H9 (cell line): ENCODE measurements around the gene CTCF. TPM values are rescaled to one million over a fixed set of nuclear protein-coding genes. Genes with fewer than 3 reads are reported as not detected.

Experiments
- DNase-seq: peaks from one replicate; pipeline ENCODE4 v3.0.0-alpha.2; 2017
- H2AFZ ChIP-seq: one replicate; pipeline ENCODE4 v1.6.1; 2013; ENCODE audit warnings: mild to moderate bottlenecking, low read length, control low read depth, moderate library complexity
- H2AK5ac ChIP-seq: 2 replicates; pipeline ENCODE4 v1.6.1; 2013; ENCODE audit warnings: low read length, control low read depth, mixed read lengths; ENCODE audit not compliant: insufficient read length
- H2BK120ac ChIP-seq: one replicate; pipeline ENCODE4 v1.6.1; 2013; ENCODE audit warnings: low read depth, mild to moderate bottlenecking, low read length, control low read depth, inconsistent platforms; ENCODE audit not compliant: poor library complexity, severe bottlenecking
- H2BK12ac ChIP-seq: 2 replicates; pipeline ENCODE4 v1.6.1; 2013; ENCODE audit warnings: low read length, control low read depth, mixed read lengths, low read depth; ENCODE audit not compliant: insufficient read length
- H2BK15ac ChIP-seq: 2 replicates; pipeline ENCODE4 v1.6.1; 2013; ENCODE audit warnings: low read depth, low read length, control low read depth
- H2BK20ac ChIP-seq: one replicate; pipeline ENCODE4 v1.6.1; 2013; ENCODE audit warnings: low read depth, mild to moderate bottlenecking, low read length, control low read depth, inconsistent platforms; ENCODE audit not compliant: poor library complexity, severe bottlenecking
- H2BK5ac ChIP-seq: 2 replicates; pipeline ENCODE4 v1.6.1; 2013; ENCODE audit warnings: low read length, control low read depth, mixed read lengths; ENCODE audit not compliant: insufficient read length
- H3K14ac ChIP-seq: 2 replicates; pipeline ENCODE4 v1.6.1; 2013; ENCODE audit warnings: low read length, control low read depth; ENCODE audit not compliant: insufficient read depth
- H3K18ac ChIP-seq: 2 replicates; pipeline ENCODE4 v1.6.1; 2013; ENCODE audit warnings: low read depth, mild to moderate bottlenecking, mixed read lengths, low read length, control low read depth; ENCODE audit not compliant: insufficient read length
- H3K23ac ChIP-seq: 2 replicates; pipeline ENCODE4 v1.6.1; 2013; ENCODE audit warnings: low read length, control low read depth, mixed read lengths, low read depth; ENCODE audit not compliant: insufficient read length
- H3K23me2 ChIP-seq: 2 replicates; pipeline ENCODE4 v1.6.1; 2013; ENCODE audit warnings: low read depth, mild to moderate bottlenecking, mixed read lengths, low read length, control low read depth; ENCODE audit not compliant: insufficient read length, poor library complexity, severe bottlenecking
- H3K27ac ChIP-seq: 2 replicates; pipeline ENCODE4 v1.5.1; 2013; ENCODE audit warnings: low read length, control low read depth, mixed read lengths, low read depth; ENCODE audit not compliant: insufficient read length
- H3K27me3 ChIP-seq: 2 replicates; pipeline ENCODE4 v1.6.1; 2013; ENCODE audit warnings: low read length, control low read depth, inconsistent platforms; ENCODE audit not compliant: insufficient read depth
- H3K4ac ChIP-seq: 2 replicates; pipeline ENCODE4 v1.6.1; 2013; ENCODE audit warnings: low read depth, mild to moderate bottlenecking, control low read depth, inconsistent platforms, low read length, moderate library complexity
- H3K4me1 ChIP-seq: 2 replicates; pipeline ENCODE4 v1.6.1; 2013; ENCODE audit warnings: low read length, control low read depth, inconsistent platforms; ENCODE audit not compliant: insufficient read depth
- H3K4me2 ChIP-seq: 2 replicates; pipeline ENCODE4 v1.6.1; 2013; ENCODE audit warnings: low read length, control low read depth, mixed read lengths; ENCODE audit not compliant: insufficient read length, insufficient read depth
- H3K56ac ChIP-seq: 2 replicates; pipeline ENCODE4 v1.6.1; 2013; ENCODE audit warnings: low read depth, mild to moderate bottlenecking, mixed read lengths, low read length, control low read depth; ENCODE audit not compliant: insufficient read length
- H3K79me1 ChIP-seq: 2 replicates; pipeline ENCODE4 v1.6.1; 2013; ENCODE audit warnings: low read depth, mild to moderate bottlenecking, moderate library complexity, low read length, control low read depth, inconsistent platforms; ENCODE audit not compliant: insufficient read depth, poor library complexity, severe bottlenecking
- H3K79me2 ChIP-seq: 2 replicates; pipeline ENCODE4 v1.6.1; 2013; ENCODE audit warnings: low read length, control low read depth, inconsistent platforms; ENCODE audit not compliant: insufficient read depth
- H3K9ac ChIP-seq: 2 replicates; pipeline ENCODE4 v1.6.1; 2013; ENCODE audit warnings: low read length, control low read depth, mixed read lengths; ENCODE audit not compliant: insufficient read length; ENCODE audit errors: extremely low read depth
- H3K9me3 ChIP-seq: one replicate; pipeline ENCODE4 v1.6.1; 2013; ENCODE audit warnings: low read depth, low read length, inconsistent platforms; ENCODE audit not compliant: control insufficient read depth
- H3T11ph ChIP-seq: one replicate; pipeline ENCODE4 v1.6.1; 2013; ENCODE audit warnings: mild to moderate bottlenecking, low read length, control low read depth, inconsistent platforms
- H4K20me1 ChIP-seq: one replicate; pipeline ENCODE4 v1.6.1; 2013; ENCODE audit not compliant: control insufficient read depth, insufficient read length, insufficient read depth
- H4K5ac ChIP-seq: 2 replicates; pipeline ENCODE4 v1.6.1; 2013; ENCODE audit warnings: low read depth, mild to moderate bottlenecking, mixed read lengths, low read length, control low read depth; ENCODE audit not compliant: insufficient read length
- H4K8ac ChIP-seq: replicated peaks from 2 replicates; pipeline ENCODE4 v1.6.1; 2013; ENCODE audit warnings: low read length, control low read depth, mixed read lengths, low read depth; ENCODE audit not compliant: insufficient read length
- H4K91ac ChIP-seq: 2 replicates; pipeline ENCODE4 v1.6.1; 2013; ENCODE audit warnings: low read depth, mild to moderate bottlenecking, moderate library complexity, mixed read lengths, low read length, control low read depth; ENCODE audit not compliant: insufficient read length
- H3K27ac Mint-ChIP-seq, 3 experiments: 2 replicates in 2 of 3; 3 replicates in 1 of 3; pipeline ENCODE4 v1.8.0; 2020 to 2021; ENCODE audit warnings: mixed read lengths in 3 of 3, mild to moderate bottlenecking in 1 of 3, moderate library complexity in 1 of 3
- H3K27me3 Mint-ChIP-seq: 2 replicates; pipeline ENCODE4 v1.8.0; 2021; ENCODE audit warnings: low read depth, mild to moderate bottlenecking, moderate library complexity, mixed read lengths
- H3K36me3 Mint-ChIP-seq, 3 experiments: 2 replicates in 2 of 3; 3 replicates in 1 of 3; pipeline ENCODE4 v1.8.0; 2020 to 2021; ENCODE audit warnings: low read depth in 3 of 3, mixed read lengths in 3 of 3; ENCODE audit not compliant: insufficient read depth in 1 of 3
- H3K4me1 Mint-ChIP-seq, 2 experiments: 2 replicates each; pipeline ENCODE4 v1.8.0; 2020; ENCODE audit warnings: mixed read lengths in 2 of 2
- H3K4me3 Mint-ChIP-seq, 2 experiments: 2 replicates in 1 of 2; 3 replicates in 1 of 2; pipeline ENCODE4 v1.8.0; 2020 to 2021; ENCODE audit warnings: mild to moderate bottlenecking in 2 of 2, mixed read lengths in 2 of 2, moderate library complexity in 1 of 2
- H3K9me3 Mint-ChIP-seq, 2 experiments: 2 replicates in 1 of 2; 3 replicates in 1 of 2; pipeline ENCODE4 v1.8.0; 2020; ENCODE audit warnings: mild to moderate bottlenecking in 2 of 2, mixed read lengths in 2 of 2, moderate library complexity in 1 of 2
- CTCF ChIP-seq: fragments of 200-600 bp; sonication (generic); conservative IDR thresholded peaks from 3 replicates; pipeline ENCODE4 v1.8.0; 2021; ENCODE audit warnings: antibody characterized with exemption, mild to moderate bottlenecking
- WGBS: extraction: QIAGEN DNeasy Blood & Tissue Kit; methylation state at CpG from one replicate; pipeline ENCODE4 v1.1.7; 2013; ENCODE audit warnings: missing lambda C conversion rate, low lambda C conversion rate, mixed read lengths; ENCODE audit not compliant: insufficient read length; ENCODE audit errors: extremely low coverage; 5-methylcytosine and 5-hydroxymethylcytosine counted together
- total RNA-seq: library from RNA; stranded (reverse); gene quantifications from 2 replicates; pipeline ENCODE4 v1.2.1, GENCODE V29; 2021

The CTCF gene
- total RNA-seq, 1 experiment from 2014 or later: 87.3 TPM

- DNase-seq: no peak
- peaks cover 5% of the 10 kb centered on the region for H3K27me3 Mint-ChIP-seq
- no peaks in the 10 kb centered on the region; the same call in 1 of the 2 replicates for H3K27me3 ChIP-seq
Measured at GRCh38 chr16:67651039-67651438, 88.7 kb downstream of the CTCF start.

More at GRCh38 chr16:67651039-67651438, 88.7 kb downstream of the CTCF start:
- no peak overlapping the region for H3K4ac ChIP-seq
- H4K91ac ChIP-seq: no peak overlapping the region
- H4K20me1 ChIP-seq: no peaks in the 10 kb centered on the region
- no peak overlapping the region for H2BK15ac ChIP-seq
- H3K56ac ChIP-seq: no peak overlapping the region
- H3K9ac ChIP-seq: no peak overlapping the region
- H3K23ac ChIP-seq: no peak overlapping the region
- H3K4me1 ChIP-seq: no peaks in the 10 kb centered on the region
- H3K14ac ChIP-seq: no peak overlapping the region
- no peaks in the 10 kb centered on the region for H3K9me3 ChIP-seq
- no peak overlapping the region for H3T11ph ChIP-seq
- no peak overlapping the region for H4K8ac ChIP-seq
- no peak overlapping the region for H3K18ac ChIP-seq
- H3K4me2 ChIP-seq: no peak overlapping the region
- Mint-ChIP-seq H3K9me3 (no peaks in the 10 kb centered on the region; a peak in 1 of 5 replicates), H3K4me3 (no peak overlapping the region), H3K4me1 (peaks cover 2 to 6% of the 10 kb centered on the region in 2 experiments; a peak in 3 of 4 replicates), H3K36me3 (peaks cover 12 to 41% (median 39%) of the 10 kb centered on the region in 3 experiments), H3K27ac (no peak overlapping the region)
- H2BK120ac ChIP-seq: no peak overlapping the region
- H2AK5ac ChIP-seq: no peak overlapping the region
- TF ChIP-seq CTCF: no peak
- H4K5ac ChIP-seq: no peak overlapping the region
- no peak overlapping the region for H2BK20ac ChIP-seq
- no peak overlapping the region for H2AFZ ChIP-seq
- no peak overlapping the region for H2BK12ac ChIP-seq
- WGBS: no CpG with 5 or more reads among the region's 7 CpGs
- no peak overlapping the region for H3K27ac ChIP-seq
- no peak overlapping the region for H2BK5ac ChIP-seq
- H3K79me1 ChIP-seq: no peaks in the 10 kb centered on the region
- H3K23me2 ChIP-seq: peaks cover 3% of the 10 kb centered on the region
- H3K79me2 ChIP-seq: no peaks in the 10 kb centered on the region
